Panc1 (cell line): ENCODE data around the gene DIP2C. TPM values are rescaled to one million over a fixed set of nuclear protein-coding genes. Genes with fewer than 3 reads are reported as not detected.

ENCODE experiments used
- ATAC-seq: fragments of 200-7000 bp; cut with Tn5 transposase; 2 replicates; pipeline ENCODE4 v1.9.1; 2020; ENCODE audit warnings: mild to moderate bottlenecking, moderate library complexity
- BruUV-seq: library from RNA; stranded (reverse); fragments of 400-500 nt; replicated peaks from 2 replicates; lab custom pipeline; 2021; lab: Mats Ljungman, UMichigan
- CTCF ChIA-PET: fragments of 300-600 bp; sonication (Branson Sonifier 250); formaldehyde crosslinking; loops from one replicate; lab custom pipeline; 2022; ENCODE audit warnings: antibody characterized with exemption; lab: Charles Lee
- POLR2A ChIA-PET: fragments of 300-600 bp; sonication (Branson Sonifier 250); formaldehyde crosslinking; loops from one replicate; lab custom pipeline; 2022; ENCODE audit warnings: antibody characterized with exemption; lab: Charles Lee
- DNase-seq: peaks from one replicate; pipeline ENCODE4 v3.0.0-alpha.2; 2010; ENCODE audit warnings: low read depth, low spot score
- H3K27ac ChIP-seq: 2 replicates; pipeline ENCODE4 v1.5.1; 2011; ENCODE audit warnings: mild to moderate bottlenecking, low read length, inconsistent platforms
- H3K27me3 ChIP-seq: fragments of 200-500 bp; sonication (Bioruptor generic); 2 replicates; pipeline ENCODE4 v1.6.0; 2014; ENCODE audit warnings: low read length, inconsistent platforms; ENCODE audit not compliant: control insufficient read depth, insufficient read depth
- H3K36me3 ChIP-seq: fragments of 200-500 bp; sonication (Bioruptor generic); 2 replicates; pipeline ENCODE4 v1.5.1; 2014; ENCODE audit warnings: inconsistent platforms, mild to moderate bottlenecking, low read length, moderate library complexity; ENCODE audit not compliant: control insufficient read depth, insufficient read depth
- H3K4me1 ChIP-seq: 2 replicates; pipeline ENCODE4 v1.5.1; 2011; ENCODE audit warnings: inconsistent platforms, mild to moderate bottlenecking, low read length, moderate library complexity; ENCODE audit not compliant: control insufficient read depth, insufficient read depth
- H3K4me3 ChIP-seq, 2 experiments: 2 replicates each; pipeline ENCODE4 v1.5.1; 2011 to 2012; ENCODE audit warnings: low read depth in 2 of 2, low read length in 2 of 2, mild to moderate bottlenecking in 2 of 2, inconsistent platforms in 1 of 2, moderate library complexity in 1 of 2
- H3K9me3 ChIP-seq: fragments of 200-500 bp; sonication (Bioruptor generic); 2 replicates; pipeline ENCODE4 v1.5.1; 2014; ENCODE audit warnings: low read depth, mild to moderate bottlenecking, inconsistent platforms, low read length, moderate library complexity; ENCODE audit not compliant: control insufficient read depth, insufficient read depth
- CTCF ChIP-seq: fragments of 450-650 bp; IDR thresholded peaks from 2 replicates; pipeline ENCODE4 v1.5.1; 2017; ENCODE audit warnings: mild to moderate bottlenecking
- POLR2AphosphoS5 ChIP-seq: IDR thresholded peaks from 2 replicates; pipeline ENCODE4 v1.6.1; 2012; ENCODE audit warnings: mild to moderate bottlenecking, low read depth, low read length, moderate library complexity
- REST ChIP-seq, 2 experiments: IDR thresholded peaks; 2 replicates each; pipeline ENCODE4 v1.6.1; 2011 to 2012; ENCODE audit warnings: low read depth in 2 of 2, control low read depth in 1 of 2, low read length in 1 of 2, mild to moderate bottlenecking in 1 of 2, moderate library complexity in 1 of 2; ENCODE audit not compliant: insufficient read depth in 1 of 2
- SIN3A ChIP-seq: IDR thresholded peaks from 2 replicates; pipeline ENCODE4 v1.6.1; 2012; ENCODE audit warnings: low read depth, mild to moderate bottlenecking, low read length, moderate library complexity, borderline replicate concordance; ENCODE audit not compliant: insufficient read depth
- TCF7L2 ChIP-seq: IDR thresholded peaks from 2 replicates; pipeline ENCODE4 v1.6.1; 2011; ENCODE audit warnings: mild to moderate bottlenecking, low read depth, low read length, inconsistent platforms
- in situ Hi-C: cut with HindIII; loops from 2 replicates; pipeline ENCODE4 v1.10.0; 2016; ENCODE audit warnings: low sequenced_read_pairs, low pct_unique_long_range_greater_than_20kb
- intact Hi-C: fragments of 100-400 bp; cut with micrococcal nuclease; formaldehyde crosslinking; loops from one replicate; pipeline ENCODE4 v1.10.0; 2022; ENCODE audit not compliant: unreplicated experiment
- total RNA-seq: library from RNA; stranded (reverse); gene quantifications from one replicate; pipeline ENCODE4 v1.2.1, GENCODE V29; 2021; ENCODE audit not compliant: unreplicated experiment

Gene DIP2C
- total RNA-seq, 1 experiment from 2014 or later = 13.2 TPM

GRCh38 chr10:327889-328852 is 361.3 kb downstream of the DIP2C start:
- no peak for DNase-seq
- ChIA-PET POLR2A (no interaction called here), CTCF (no interaction called here)
- Histone ChIP-seq H3K36me3 (no peaks in the 10 kb centered on the region), H3K4me1 (peaks cover 9% of the 10 kb centered on the region), H3K27ac (no peak overlapping the region), H3K4me3 (no peak overlapping the region), H3K27me3 (no peaks in the 10 kb centered on the region), H3K9me3 (no peaks in the 10 kb centered on the region)
- no peak for TF ChIP-seq SIN3A
- TF ChIP-seq POLR2AphosphoS5 = no peak
- TF ChIP-seq REST (IDR thresholded peaks at IDR 0.05; ENCODE audit: insufficient read depth in 1 of 2, low read depth in 2 of 2, low read length in 1 of 2) = no peak
- TF ChIP-seq CTCF = no peak
- no peak for TF ChIP-seq TCF7L2
- in situ Hi-C loops (no loop called here), intact Hi-C loops (no loop called here)
- ATAC-seq = no peak
- BruUV-seq = no TSS peak

GRCh38 chr10:326894-327635 is 362.4 kb downstream of the DIP2C start:
- no peak overlapping the region for H3K27ac ChIP-seq
- no peaks in the 10 kb centered on the region for H3K27me3 ChIP-seq
- CTCF ChIA-PET = no interaction called here
- no TSS peak for BruUV-seq
- in situ Hi-C loops = no loop called here
- intact Hi-C loops = no loop called here
- peaks cover 9% of the 10 kb centered on the region for H3K4me1 ChIP-seq
- H3K9me3 ChIP-seq = no peaks in the 10 kb centered on the region
- POLR2A ChIA-PET = interaction anchor here (0.6 kb wide), 1 partner anchor 298 kb away, joined by 5 read pairs; no protein-coding TSS in a partner anchor
- ATAC-seq = no peak
- H3K36me3 ChIP-seq = no peaks in the 10 kb centered on the region
- no peak for TF ChIP-seq TCF7L2
- TF ChIP-seq SIN3A = no peak
- TF ChIP-seq REST (IDR thresholded peaks at IDR 0.05; ENCODE audit: insufficient read depth in 1 of 2, low read depth in 2 of 2, low read length in 1 of 2) = no peak
- no peak for TF ChIP-seq POLR2AphosphoS5
- TF ChIP-seq CTCF = no peak
- no peak overlapping the region for H3K4me3 ChIP-seq
- no peak for DNase-seq
